Measurements from ENCODE around the gene NAALADL2. TPM values are rescaled to one million over a fixed set of nuclear protein-coding genes. Genes with fewer than 3 reads are reported as not detected.
"Not testable (repeated sequence)": the region's sequence is repeated elsewhere in the genome, so short reads cannot be mapped to it uniquely, and the experiment has no call there.

The NAALADL2 gene
- total RNA-seq, 1 experiment from 2014 or later = 12.8 TPM

DNA sequence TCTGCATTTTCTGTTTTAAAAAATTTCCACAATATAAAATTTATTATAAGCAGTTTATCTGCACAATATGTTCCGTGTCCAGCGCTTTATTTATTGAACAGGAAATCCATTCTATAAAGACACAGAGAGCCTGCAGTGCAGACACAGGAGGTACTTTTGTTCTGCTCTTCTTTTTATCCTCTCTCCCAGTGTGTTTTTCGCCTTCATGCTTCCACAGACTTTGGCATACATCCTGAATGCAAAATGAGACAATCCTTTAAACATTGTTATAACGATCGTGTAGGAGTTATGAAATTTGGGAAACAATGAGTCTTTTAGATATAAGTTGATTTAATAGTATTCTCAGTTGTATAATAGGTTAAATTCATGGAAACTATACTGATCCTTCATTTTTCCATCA, 749.2 kb downstream of the NAALADL2 start:
- intact Hi-C loops (cut with micrococcal nuclease; ENCODE audit: unreplicated experiment) = no loop called here

DNA sequence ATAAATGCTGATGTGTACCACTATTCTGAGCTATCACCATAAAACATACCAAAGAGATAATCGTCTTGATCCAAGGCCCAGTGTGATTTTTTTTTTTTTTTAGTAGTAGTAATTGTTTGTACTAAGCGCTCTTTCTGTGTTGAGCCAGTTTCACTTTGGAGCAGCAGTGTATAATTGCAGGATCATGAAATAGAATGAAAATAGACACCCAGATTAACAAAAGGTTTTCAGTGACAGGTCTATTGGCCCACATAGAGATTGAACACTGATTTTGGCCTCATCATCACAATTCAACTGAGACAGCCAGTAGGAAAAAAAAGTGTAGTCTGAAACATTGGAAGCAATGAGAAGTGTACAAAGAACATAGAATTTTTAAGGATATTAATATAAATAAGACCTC, 749.8 kb downstream of the NAALADL2 start:
- intact Hi-C loops (cut with micrococcal nuclease; ENCODE audit: unreplicated experiment) = no loop called here
- no peaks in the 10 kb centered on the region for H3K27me3 ChIP-seq (ENCODE audit: insufficient read depth, low read depth)
- ChIA-PET CTCF (no interaction called here), POLR2A (ENCODE audit: unreplicated experiment) (no interaction called here)
- H3K27ac ChIP-seq = no peak overlapping the region
- H3K9me2 ChIP-seq (ENCODE audit: insufficient read depth) = no peaks in the 10 kb centered on the region
- no peak overlapping the region for H3K4me3 ChIP-seq
- no peaks in the 10 kb centered on the region for H3K9me3 ChIP-seq (ENCODE audit: insufficient read depth, low read depth)
- TF ChIP-seq, protein P1, sequence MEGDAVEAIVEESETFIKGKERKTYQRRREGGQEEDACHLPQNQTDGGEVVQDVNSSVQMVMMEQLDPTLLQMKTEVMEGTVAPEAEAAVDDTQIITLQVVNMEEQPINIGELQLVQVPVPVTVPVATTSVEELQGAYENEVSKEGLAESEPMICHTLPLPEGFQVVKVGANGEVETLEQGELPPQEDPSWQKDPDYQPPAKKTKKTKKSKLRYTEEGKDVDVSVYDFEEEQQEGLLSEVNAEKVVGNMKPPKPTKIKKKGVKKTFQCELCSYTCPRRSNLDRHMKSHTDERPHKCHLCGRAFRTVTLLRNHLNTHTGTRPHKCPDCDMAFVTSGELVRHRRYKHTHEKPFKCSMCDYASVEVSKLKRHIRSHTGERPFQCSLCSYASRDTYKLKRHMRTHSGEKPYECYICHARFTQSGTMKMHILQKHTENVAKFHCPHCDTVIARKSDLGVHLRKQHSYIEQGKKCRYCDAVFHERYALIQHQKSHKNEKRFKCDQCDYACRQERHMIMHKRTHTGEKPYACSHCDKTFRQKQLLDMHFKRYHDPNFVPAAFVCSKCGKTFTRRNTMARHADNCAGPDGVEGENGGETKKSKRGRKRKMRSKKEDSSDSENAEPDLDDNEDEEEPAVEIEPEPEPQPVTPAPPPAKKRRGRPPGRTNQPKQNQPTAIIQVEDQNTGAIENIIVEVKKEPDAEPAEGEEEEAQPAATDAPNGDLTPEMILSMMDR (conservative IDR thresholded peaks at IDR 0.05) = no peak
- TF ChIP-seq EZH2 (IDR thresholded peaks at IDR 0.05; ENCODE audit: low read depth) = no peak
- peaks cover 9% of the 10 kb centered on the region; the same call in 1 of the 2 replicates for H3K4me1 ChIP-seq (replicated peaks; ENCODE audit: insufficient read depth)
- no peak for DNase-seq
- BruUV-seq (replicated peaks) = no TSS peak
- H2AFZ ChIP-seq = no peak overlapping the region
- H3K4me2 ChIP-seq = no peak overlapping the region
- H3F3A ChIP-seq (ENCODE audit: insufficient read depth, low read depth) = no peaks in the 10 kb centered on the region
- no peaks in the 10 kb centered on the region for H3K79me2 ChIP-seq (ENCODE audit: low read depth)
- no peaks in the 10 kb centered on the region for H3K36me3 ChIP-seq (ENCODE audit: low read depth)
- H4K20me1 ChIP-seq (ENCODE audit: insufficient read depth) = no peaks in the 10 kb centered on the region

More for the DNA sequence above, 749.2 kb downstream of the NAALADL2 start:
- Histone ChIP-seq H3F3A (ENCODE audit: insufficient read depth, low read depth) (no peaks in the 10 kb centered on the region), H3K36me3 (ENCODE audit: low read depth) (no peaks in the 10 kb centered on the region), H4K20me1 (ENCODE audit: insufficient read depth) (no peaks in the 10 kb centered on the region), H2AFZ (no peak overlapping the region), H3K79me2 (ENCODE audit: low read depth) (no peaks in the 10 kb centered on the region), H3K27ac (no peak overlapping the region), H3K4me1 (replicated peaks; ENCODE audit: insufficient read depth) (peaks cover 9% of the 10 kb centered on the region; the same call in 1 of the 2 replicates), H3K4me3 (no peak overlapping the region), H3K4me2 (no peak overlapping the region), H3K27me3 (ENCODE audit: insufficient read depth, low read depth) (no peaks in the 10 kb centered on the region), H3K9me3 (ENCODE audit: insufficient read depth, low read depth) (no peaks in the 10 kb centered on the region), H3K9me2 (ENCODE audit: insufficient read depth) (no peaks in the 10 kb centered on the region)
- CTCF ChIA-PET = no interaction called here
- POLR2A ChIA-PET (ENCODE audit: unreplicated experiment) = no interaction called here
- BruUV-seq (replicated peaks) = no TSS peak
- DNase-seq = no peak
- TF ChIP-seq, protein P1 (conservative IDR thresholded peaks at IDR 0.05) = no peak
- no peak for TF ChIP-seq EZH2 (IDR thresholded peaks at IDR 0.05; ENCODE audit: low read depth)

DNA sequence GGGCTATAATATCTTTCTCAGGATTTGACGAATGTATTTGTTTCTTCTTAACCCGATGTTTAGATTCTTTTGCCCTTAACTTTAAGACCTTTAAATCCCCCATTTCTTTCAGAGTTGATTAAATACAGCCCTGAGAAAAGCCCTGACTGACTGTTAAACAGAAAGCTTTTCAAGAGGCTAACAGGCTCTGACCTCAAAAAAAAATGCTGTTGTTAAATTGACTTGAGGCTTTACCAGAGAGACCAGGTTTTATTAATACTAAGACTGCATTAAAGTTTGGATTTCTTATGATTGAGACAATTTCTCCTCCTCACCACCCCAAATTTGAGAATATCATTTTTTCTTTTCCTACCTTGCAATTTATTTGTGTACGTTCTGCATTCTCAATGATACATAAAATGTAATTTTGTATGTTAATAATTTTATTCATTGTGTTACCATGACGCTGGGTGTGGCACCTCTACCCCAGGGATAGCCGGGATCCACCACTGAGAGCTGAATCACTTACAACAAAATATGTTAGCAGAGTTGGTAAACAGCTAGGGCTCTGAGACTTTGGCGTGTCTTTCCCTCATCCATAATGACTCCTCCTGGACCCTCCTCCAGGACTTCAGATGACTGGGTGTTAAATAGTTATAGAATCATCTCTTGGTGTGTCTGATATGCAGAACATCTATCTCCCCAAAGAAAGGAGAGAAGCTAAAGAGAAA, 753.5 kb downstream of the NAALADL2 start:
- H3K27ac ChIP-seq = no peak overlapping the region
- ChIA-PET CTCF (no interaction called here), POLR2A (ENCODE audit: unreplicated experiment) (no interaction called here)
- intact Hi-C loops (cut with micrococcal nuclease; ENCODE audit: unreplicated experiment) = no loop called here
- H2AFZ ChIP-seq = no peak overlapping the region
- H3K4me3 ChIP-seq = no peak overlapping the region
- no peaks in the 10 kb centered on the region for H3K4me1 ChIP-seq (replicated peaks; ENCODE audit: insufficient read depth)
- no peaks in the 10 kb centered on the region for H3K9me3 ChIP-seq (ENCODE audit: insufficient read depth, low read depth)
- no peak overlapping the region for H3K4me2 ChIP-seq
- DNase-seq = no peak
- TF ChIP-seq, protein P1 (conservative IDR thresholded peaks at IDR 0.05) = no peak
- TF ChIP-seq EZH2 (IDR thresholded peaks at IDR 0.05; ENCODE audit: low read depth) = no peak
- no peaks in the 10 kb centered on the region for H3K9me2 ChIP-seq (ENCODE audit: insufficient read depth)
- no peaks in the 10 kb centered on the region for H3F3A ChIP-seq (ENCODE audit: insufficient read depth, low read depth)
- H4K20me1 ChIP-seq (ENCODE audit: insufficient read depth) = no peaks in the 10 kb centered on the region
- no TSS peak for BruUV-seq (replicated peaks)
- H3K36me3 ChIP-seq (ENCODE audit: low read depth) = no peaks in the 10 kb centered on the region
- H3K27me3 ChIP-seq (ENCODE audit: insufficient read depth, low read depth) = no peaks in the 10 kb centered on the region
- no peaks in the 10 kb centered on the region for H3K79me2 ChIP-seq (ENCODE audit: low read depth)

DNA sequence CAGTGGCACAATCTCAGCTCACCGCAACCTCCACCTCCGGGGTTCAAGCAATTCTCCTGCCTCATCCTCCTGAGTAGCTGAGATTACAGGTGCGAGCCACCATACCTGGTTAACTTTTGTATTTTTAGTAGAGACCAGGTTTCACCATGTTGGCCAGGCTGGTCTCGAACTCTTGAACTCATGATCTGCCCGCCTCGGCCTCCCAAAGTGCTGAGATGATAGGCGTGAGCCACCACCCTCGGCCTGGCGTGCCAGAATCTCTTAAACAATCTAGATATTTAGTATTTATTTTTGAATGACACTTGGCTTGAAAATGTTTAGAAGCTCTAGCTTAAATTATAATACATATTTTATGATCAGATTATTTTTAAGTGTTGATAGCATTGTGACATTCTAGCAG, 755.0 kb downstream of the NAALADL2 start:
- H3K4me3 ChIP-seq; H3K27me3 ChIP-seq (ENCODE audit: insufficient read depth, low read depth); H2AFZ ChIP-seq; H3K79me2 ChIP-seq (ENCODE audit: low read depth); H3K27ac ChIP-seq; BruUV-seq (replicated peaks); H3K4me2 ChIP-seq; H3F3A ChIP-seq (ENCODE audit: insufficient read depth, low read depth); H3K36me3 ChIP-seq (ENCODE audit: low read depth); intact Hi-C loops (cut with micrococcal nuclease; ENCODE audit: unreplicated experiment); DNase-seq; H3K9me2 ChIP-seq (ENCODE audit: insufficient read depth); H3K4me1 ChIP-seq (replicated peaks; ENCODE audit: insufficient read depth); H3K9me3 ChIP-seq (ENCODE audit: insufficient read depth, low read depth); POLR2A ChIA-PET (ENCODE audit: unreplicated experiment); CTCF ChIA-PET; H4K20me1 ChIP-seq (ENCODE audit: insufficient read depth): not testable (repeated sequence)
